Heart left ventricle (tissue), 16 donors: ENCODE measurements around the gene NCMAP. TPM values are rescaled to one million over a fixed set of nuclear protein-coding genes. Genes with fewer than 3 reads are reported as not detected.

Experiments
- ATAC-seq, 4 donors: fragments of 200-7000 bp; cut with Tn5 transposase; one replicate each; pipeline ENCODE4 v1.9.1; 2020 to 2022; ENCODE audit warnings: moderate library complexity in 4 of 4, mild to moderate bottlenecking in 3 of 4, moderate number of reproducible peaks in 1 of 4
- DNase-seq, 5 donors: peaks; one replicate each; pipeline ENCODE4 v3.0.0-alpha.2; 2020
- H3K27ac ChIP-seq, 12 donors: fragments of 200-600 bp; sonication (generic) in 4 of 12; one replicate each; pipeline versions ENCODE4 v1.5.0 to v1.8.0; 2016 to 2022; ENCODE audit warnings: mild to moderate bottlenecking in 2 of 12
- H3K27me3 ChIP-seq, 9 donors: fragments of 200-600 bp; sonication (generic) in 2 of 9; one replicate each; pipeline versions ENCODE4 v1.5.1 to v1.8.0; 2016 to 2022; ENCODE audit warnings: mild to moderate bottlenecking in 3 of 9
- H3K36me3 ChIP-seq, 9 donors: fragments of 200-600 bp; sonication (generic) in 2 of 9; one replicate each; pipeline versions ENCODE4 v1.5.0 to v1.8.0; 2018 to 2022; ENCODE audit warnings: mild to moderate bottlenecking in 2 of 9
- H3K4me1 ChIP-seq, 12 donors: fragments of 200-600 bp; sonication (generic) in 4 of 12; one replicate each; pipeline versions ENCODE4 v1.5.0 to v1.8.0; 2016 to 2022; ENCODE audit warnings: mild to moderate bottlenecking in 3 of 12
- H3K4me3 ChIP-seq, 12 donors: fragments of 200-600 bp; sonication (generic) in 4 of 12; one replicate each; pipeline versions ENCODE4 v1.5.0 to v1.8.0; 2017 to 2022; ENCODE audit warnings: mild to moderate bottlenecking in 9 of 12, moderate library complexity in 4 of 12
- H3K9me3 ChIP-seq, 12 donors: fragments of 200-600 bp; sonication (generic) in 4 of 12; one replicate each; pipeline versions ENCODE4 v1.5.0 to v1.8.0; 2016 to 2022; ENCODE audit warnings: mild to moderate bottlenecking in 1 of 12
- POLR2A ChIP-seq, 2 donors: fragments of 450-650 bp; IDR thresholded peaks; one replicate each; pipeline ENCODE4 v1.6.1; 2017; ENCODE audit warnings: antibody characterized with exemption in 2 of 2, mild to moderate bottlenecking in 2 of 2, moderate library complexity in 2 of 2
- WGBS, 4 donors: extraction: QIAGEN DNeasy Blood & Tissue Kit in 2 of 4; methylation state at CpG; one replicate each; pipeline versions ENCODE4 v1.1.5 to v1.1.7; 2013 to 2018; 5-methylcytosine and 5-hydroxymethylcytosine counted together
- intact Hi-C, 10 donors: fragments of 100-400 bp; cut with DNase I; formaldehyde crosslinking; loops; one replicate each; pipeline versions ENCODE4 v1.11.1 to v1.14.2; 2022
- polyA plus RNA-seq, 2 donors: library from polyadenylated mRNA; stranded (reverse); fragments of 200-250 nt; gene quantifications; one replicate each; pipeline ENCODE4 v1.2.3, GENCODE V29; 2013
- total RNA-seq, 9 donors: library from RNA; depleted of rRNA in 2 of 9; stranded (reverse); fragments of >200 nt in 2 of 9; fragmentation: NEBNext Ultra II Directional in 3 of 9; extraction: Animal tissue kit (Norgen Biotek cat#: 25700) in 3 of 9; gene quantifications; one replicate each; pipeline versions ENCODE4 v1.1.0 to v1.2.4, GENCODE V29; 2016 to 2023
- TF ChIP-seq, protein P1 (sequence below), 12 donors: fragments of 200-600 bp; sonication (generic) in 4 of 12; IDR thresholded peaks; one replicate each; pipeline versions ENCODE4 v1.5.0 to v1.8.0; 2018 to 2022; ENCODE audit warnings: antibody characterized with exemption in 12 of 12, mild to moderate bottlenecking in 5 of 12
- donor health status: ischemic (EF 13 %, LVEDD 7.1; RV severe dilation, severe dysfunction).
- donor health status: healthy with polysubstance abuse.
- donor health status: DM: no; HTN: yes; CAD: no.
- donor health status: DM: no; HTN: no; CAD: no.
- donor health status: ischemic (EF 25% LVEDD 6.9; RV normal size, moderate dysfunction).
- donor health status: ischemic (EF 25% LVEDD 5.7; RV mildly dilated, moderate dysfunction).
- donor health status: healthy.
- donor health status: DM: yes; HTN: yes; CAD: no.
- donor health status: ischemic (EF 35%, LVEDD 5.7; RV mildly dilated, moderate dysfunction).
- donor health status: nonischemic (EF 11% LVEDD 7.7; RV severe dilation, severe dysfunction).
- donor health status: DM: yes; HTN: yes; CAD: no.
- donor health status: PGD.
- donor health status: ischemic (EF 29% LVEDD 5.4; RV normal size, mild dysfunction).
- donor health status: nonischemic (EF 23%, LVEDD 6.1; RV moderate dilation, normal function).

Gene NCMAP
- total and polyA plus RNA-seq, 11 donors = 0.08 to 0.29 (median 0.18) TPM; not detected in 5

DNA sequence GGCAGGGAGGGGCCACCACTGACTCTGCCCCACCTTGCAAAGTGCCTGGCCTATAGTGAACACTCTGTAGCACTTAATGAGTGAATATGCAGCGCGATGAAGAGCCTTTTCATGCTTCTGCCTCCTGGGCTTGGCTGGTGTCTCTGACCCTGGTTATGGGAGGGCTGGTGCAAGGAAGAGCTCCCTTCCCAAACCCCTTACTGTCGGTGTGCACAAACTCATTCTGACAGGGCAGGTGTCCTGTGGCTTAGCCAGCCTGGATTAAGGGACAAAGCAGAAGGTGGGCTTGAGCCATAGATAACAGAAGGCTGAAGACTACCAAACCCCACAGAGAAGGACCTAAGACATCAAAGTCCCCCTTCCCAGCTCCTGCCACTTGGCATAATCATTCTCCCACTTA is 2.0 kb upstream of the NCMAP start:
- no peak overlapping the region for H3K27ac ChIP-seq
- intact Hi-C loops = loop anchor here in 1 of 10 donors (2.0 kb wide), 1 partner anchor 45 kb away; no protein-coding TSS in a partner anchor
- H3K4me1 ChIP-seq = peaks cover 0 to 12% (median 0%) of the 10 kb centered on the region in 12 donors
- H3K36me3 ChIP-seq = no peaks in the 10 kb centered on the region
- 76 to 94% (median 88%) methylated on average over 3 of the region's 3 CpGs for WGBS, 4 donors
- DNase-seq (no peak), ATAC-seq (no peak)
- TF ChIP-seq, protein P1, sequence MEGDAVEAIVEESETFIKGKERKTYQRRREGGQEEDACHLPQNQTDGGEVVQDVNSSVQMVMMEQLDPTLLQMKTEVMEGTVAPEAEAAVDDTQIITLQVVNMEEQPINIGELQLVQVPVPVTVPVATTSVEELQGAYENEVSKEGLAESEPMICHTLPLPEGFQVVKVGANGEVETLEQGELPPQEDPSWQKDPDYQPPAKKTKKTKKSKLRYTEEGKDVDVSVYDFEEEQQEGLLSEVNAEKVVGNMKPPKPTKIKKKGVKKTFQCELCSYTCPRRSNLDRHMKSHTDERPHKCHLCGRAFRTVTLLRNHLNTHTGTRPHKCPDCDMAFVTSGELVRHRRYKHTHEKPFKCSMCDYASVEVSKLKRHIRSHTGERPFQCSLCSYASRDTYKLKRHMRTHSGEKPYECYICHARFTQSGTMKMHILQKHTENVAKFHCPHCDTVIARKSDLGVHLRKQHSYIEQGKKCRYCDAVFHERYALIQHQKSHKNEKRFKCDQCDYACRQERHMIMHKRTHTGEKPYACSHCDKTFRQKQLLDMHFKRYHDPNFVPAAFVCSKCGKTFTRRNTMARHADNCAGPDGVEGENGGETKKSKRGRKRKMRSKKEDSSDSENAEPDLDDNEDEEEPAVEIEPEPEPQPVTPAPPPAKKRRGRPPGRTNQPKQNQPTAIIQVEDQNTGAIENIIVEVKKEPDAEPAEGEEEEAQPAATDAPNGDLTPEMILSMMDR (IDR thresholded peaks at IDR 0.05) = no peak
- no peak for TF ChIP-seq POLR2A (IDR thresholded peaks at IDR 0.05)
- no peaks in the 10 kb centered on the region for H3K9me3 ChIP-seq
- peaks cover 0 to 48% (median 17%) of the 10 kb centered on the region in 9 donors for H3K27me3 ChIP-seq
- no peak overlapping the region for H3K4me3 ChIP-seq

DNA sequence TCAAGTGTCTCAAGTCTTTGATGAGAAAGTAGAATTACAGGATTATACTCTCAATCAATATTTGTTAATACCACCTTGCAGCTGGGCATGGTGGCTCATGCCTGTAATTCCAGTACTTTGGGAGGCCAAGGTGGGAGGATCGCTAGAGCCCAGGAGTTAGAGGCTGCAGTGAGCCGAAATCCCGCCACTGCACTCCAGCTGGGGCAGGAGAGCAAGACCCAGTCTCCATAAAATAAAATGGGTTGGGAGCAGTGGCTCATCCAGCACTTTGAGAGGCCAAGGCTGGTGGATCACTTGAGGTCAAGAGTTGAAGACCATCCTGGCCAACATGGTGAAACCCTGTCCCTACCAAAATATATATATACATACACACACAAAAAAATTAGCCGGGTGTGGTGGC is 1.2 kb upstream of the NCMAP start:
- Histone ChIP-seq H3K36me3 (no peaks in the 10 kb centered on the region), H3K27ac (no peak overlapping the region), H3K9me3 (no peaks in the 10 kb centered on the region), H3K27me3 (peaks cover 0 to 48% (median 17%) of the 10 kb centered on the region in 9 donors), H3K4me3 (no peak overlapping the region), H3K4me1 (peaks cover 0 to 16% (median 0%) of the 10 kb centered on the region in 12 donors)
- TF ChIP-seq, protein P1 (IDR thresholded peaks at IDR 0.05) = no peak
- TF ChIP-seq POLR2A (IDR thresholded peaks at IDR 0.05) = no peak
- intact Hi-C loops = loop anchor here in 1 of 10 donors (2.0 kb wide), 1 partner anchor 46 kb away; no protein-coding TSS in a partner anchor
- WGBS, 4 donors = 96 to 100% (median 97%) methylated on average over 4 of the region's 4 CpGs
- no peak for ATAC-seq
- DNase-seq = no peak

DNA sequence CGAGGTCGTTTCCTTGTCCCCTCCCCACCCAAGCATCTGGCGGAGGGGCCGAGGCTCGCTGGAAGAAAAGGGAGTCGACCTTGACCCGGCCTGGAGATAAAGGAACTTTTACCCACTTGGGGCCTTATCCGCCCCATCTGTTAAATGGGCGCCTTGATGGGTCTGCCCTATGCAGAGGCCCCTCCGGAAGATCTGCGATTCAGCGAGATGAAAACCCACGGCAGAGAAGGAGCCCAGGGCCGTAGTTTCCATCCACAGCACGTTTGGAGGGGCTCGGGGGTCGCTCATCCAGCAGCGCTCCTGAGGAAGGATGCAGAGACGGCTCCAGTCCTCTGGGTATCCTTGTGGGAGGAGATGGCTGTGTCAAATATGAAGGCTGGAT is 518 bp downstream of the NCMAP start:
- Histone ChIP-seq H3K4me1 (peaks cover 0 to 16% (median 0%) of the 10 kb centered on the region in 12 donors), H3K4me3 (peak overlapping the region in 6 of 12 donors; percentile 26 to 51 (median 40)), H3K36me3 (no peaks in the 10 kb centered on the region), H3K27ac (no peak overlapping the region), H3K27me3 (peaks cover 0 to 38% (median 17%) of the 10 kb centered on the region in 9 donors), H3K9me3 (no peaks in the 10 kb centered on the region)
- 51 to 62% (median 55%) methylated on average over 17 to 19 of the region's 19 CpGs for WGBS, 4 donors
- ATAC-seq = no peak
- intact Hi-C loops = no loop called here
- DNase-seq = no peak
- no peak for TF ChIP-seq POLR2A (IDR thresholded peaks at IDR 0.05)
- TF ChIP-seq, protein P1 (IDR thresholded peaks at IDR 0.05) = no peak

DNA sequence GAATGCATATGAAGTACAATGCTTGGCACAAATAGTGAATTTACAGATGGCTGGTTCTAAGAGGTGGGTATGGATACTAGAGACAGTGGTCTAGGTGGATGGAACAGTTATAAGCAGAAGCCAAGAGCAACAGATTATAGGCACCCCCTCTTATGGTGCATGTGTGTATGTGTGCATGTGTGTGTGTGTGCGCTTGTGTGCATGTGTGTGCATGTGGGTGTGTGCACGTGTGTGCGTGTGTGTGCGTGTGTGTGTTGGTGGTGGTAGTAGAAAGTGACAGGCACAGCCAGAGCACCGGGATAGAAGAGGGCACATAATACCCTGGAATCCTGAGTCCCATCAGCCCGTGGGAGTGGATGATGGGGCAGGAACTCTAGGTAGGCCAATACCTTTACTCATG is 1.3 kb downstream of the NCMAP start:
- no peak for ATAC-seq
- no peak overlapping the region for H3K27ac ChIP-seq
- no peaks in the 10 kb centered on the region for H3K36me3 ChIP-seq
- no peak for DNase-seq
- TF ChIP-seq, protein P1 (IDR thresholded peaks at IDR 0.05) = no peak
- no peak for TF ChIP-seq POLR2A (IDR thresholded peaks at IDR 0.05)
- H3K4me1 ChIP-seq = peaks cover 0 to 16% (median 0%) of the 10 kb centered on the region in 12 donors
- intact Hi-C loops = no loop called here
- WGBS, 4 donors = 95 to 96% (median 95%) methylated on average over 6 of the region's 6 CpGs
- no peaks in the 10 kb centered on the region for H3K9me3 ChIP-seq
- H3K4me3 ChIP-seq = no peak overlapping the region
- peaks cover 0 to 32% (median 17%) of the 10 kb centered on the region in 9 donors for H3K27me3 ChIP-seq
